ENCODE results near the gene GLT1D1.

Gene GLT1D1

DNA sequence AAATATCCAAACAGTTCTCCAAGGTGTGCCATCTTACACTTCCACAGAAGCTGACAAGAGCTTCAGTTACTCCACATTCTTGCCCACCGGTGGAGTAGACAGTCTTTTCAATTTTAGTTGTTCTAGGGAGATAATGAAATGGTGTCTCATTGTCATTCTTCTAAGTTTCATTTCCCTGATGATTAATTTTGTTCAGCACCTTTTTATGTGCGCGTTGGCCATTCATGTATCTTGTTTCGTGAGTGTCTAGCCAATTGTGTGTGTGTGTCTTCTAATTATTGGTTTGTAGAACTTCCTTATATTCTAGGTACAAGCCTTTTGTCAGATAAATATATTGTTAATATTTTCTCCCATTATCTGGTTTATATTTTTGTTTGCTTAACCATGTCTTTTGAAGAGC lies 63.1 kb downstream of the GLT1D1 start:
- DNase-seq = no peak

DNA sequence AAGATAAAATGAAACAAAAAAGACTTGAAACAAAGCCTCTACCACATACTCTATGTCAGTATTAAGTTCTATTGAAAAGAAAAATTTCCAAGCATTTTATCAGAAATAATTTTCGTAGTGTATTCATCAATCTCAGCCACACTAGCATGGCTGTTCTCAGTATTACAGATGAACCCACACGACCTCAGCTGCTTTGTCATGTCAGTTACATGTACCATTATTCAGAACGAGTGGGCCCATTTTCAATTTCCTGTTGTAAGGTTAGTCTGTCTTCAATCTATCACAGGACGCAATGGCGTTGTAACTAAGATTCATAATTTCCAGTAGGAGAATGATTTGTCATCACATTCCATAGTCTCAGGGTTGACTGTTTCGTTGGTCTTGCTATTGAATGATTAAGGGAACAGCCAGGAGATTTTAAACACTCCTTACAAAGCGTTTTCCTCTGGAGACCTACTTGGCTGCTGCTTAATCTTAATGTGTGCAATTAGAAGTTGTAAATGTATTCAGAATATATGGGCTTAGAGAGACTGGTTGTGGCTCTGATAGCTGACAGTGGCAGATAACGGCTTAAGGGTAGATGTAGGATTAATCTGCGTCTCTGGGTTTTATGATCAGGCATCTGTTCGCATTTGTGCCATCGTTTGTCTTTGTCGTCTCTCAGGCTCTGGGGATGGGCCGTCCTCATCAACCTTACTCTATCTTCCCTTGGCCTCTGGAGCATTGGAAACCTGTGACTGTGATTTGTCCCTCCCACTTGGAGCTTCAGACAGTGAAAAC lies 65.4 kb downstream of the GLT1D1 start:
- DNase-seq = no peak

DNA sequence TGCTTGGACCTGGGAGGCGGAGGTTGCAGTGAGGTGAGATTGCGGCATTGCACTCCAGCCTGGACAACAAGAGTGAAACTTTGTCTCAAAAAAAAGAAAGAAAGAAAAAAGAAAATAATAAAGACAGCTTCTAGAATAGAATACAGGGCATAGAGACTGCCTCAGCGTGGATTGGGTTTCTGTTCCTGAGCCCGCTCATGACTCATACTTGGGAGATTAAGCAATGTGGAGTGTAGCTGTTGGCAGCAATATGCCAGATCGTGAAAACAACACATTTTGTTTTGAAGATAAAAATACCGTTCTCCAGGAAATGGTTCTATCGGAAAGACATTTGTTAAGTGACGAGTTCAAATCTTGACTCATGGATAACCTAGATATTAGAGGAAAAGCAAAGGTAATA lies 67.2 kb downstream of the GLT1D1 start:
- DNase-seq = no peak

DNA sequence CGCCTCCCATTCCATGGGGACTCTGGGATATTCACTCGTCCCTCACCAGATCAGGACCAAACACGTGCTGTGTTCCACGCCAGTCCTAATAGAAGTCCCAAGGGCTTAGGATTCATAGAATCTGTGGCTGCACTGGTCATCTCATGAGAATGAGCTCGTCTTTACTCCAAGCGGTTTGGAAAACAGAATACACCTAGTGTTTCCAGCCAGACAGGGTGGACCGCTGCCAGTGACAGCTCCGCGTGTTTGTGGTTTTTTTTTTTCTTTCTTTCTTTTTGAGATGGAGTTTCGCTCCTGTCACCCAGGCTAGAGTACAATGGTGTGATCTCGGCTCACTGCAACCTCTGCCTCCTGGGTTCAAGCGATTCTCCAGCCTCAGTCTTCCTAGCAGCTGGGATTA lies 75.1 kb downstream of the GLT1D1 start:
- DNase-seq = no peak

DNA sequence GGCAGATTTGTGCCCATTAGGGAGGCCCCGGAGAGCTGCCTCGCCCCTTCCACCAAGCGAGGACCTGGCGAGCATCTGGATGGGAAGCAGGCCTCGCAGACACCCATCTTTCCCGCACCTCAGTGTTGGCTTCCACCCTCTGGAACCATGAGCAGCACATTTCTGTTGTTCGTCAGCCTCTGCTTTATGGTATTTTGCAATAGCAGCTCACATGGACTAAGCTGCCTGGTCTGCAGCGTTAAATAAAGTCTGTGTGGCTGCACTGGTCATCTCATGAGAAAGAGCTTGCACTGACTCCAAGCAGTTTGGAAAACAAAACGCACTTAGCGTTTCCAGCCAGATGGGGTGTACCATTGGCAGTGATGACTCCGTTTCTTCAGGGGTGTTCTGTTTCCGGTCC lies 75.8 kb downstream of the GLT1D1 start:
- no peak for DNase-seq

DNA sequence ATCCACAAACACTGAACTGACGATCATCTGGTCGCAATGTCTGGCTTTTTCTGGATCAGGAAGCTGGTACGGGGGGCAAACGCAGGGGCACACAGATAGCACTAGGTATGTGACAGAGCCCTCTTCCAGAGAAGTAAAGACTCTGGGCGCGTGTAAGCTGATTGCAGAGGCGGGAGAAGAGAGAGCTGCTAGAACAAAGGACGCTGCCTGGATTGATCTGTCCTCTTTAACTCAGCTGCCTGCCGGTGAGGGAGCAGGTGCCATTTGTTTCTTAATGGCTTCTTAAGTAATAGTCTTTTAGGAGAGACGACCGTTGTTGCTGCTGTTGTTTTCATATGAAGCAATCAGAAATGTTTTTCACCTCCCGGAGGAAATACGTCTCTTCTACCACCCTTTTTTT lies 77.3 kb downstream of the GLT1D1 start:
- peak; percentile 84 for DNase-seq

DNA sequence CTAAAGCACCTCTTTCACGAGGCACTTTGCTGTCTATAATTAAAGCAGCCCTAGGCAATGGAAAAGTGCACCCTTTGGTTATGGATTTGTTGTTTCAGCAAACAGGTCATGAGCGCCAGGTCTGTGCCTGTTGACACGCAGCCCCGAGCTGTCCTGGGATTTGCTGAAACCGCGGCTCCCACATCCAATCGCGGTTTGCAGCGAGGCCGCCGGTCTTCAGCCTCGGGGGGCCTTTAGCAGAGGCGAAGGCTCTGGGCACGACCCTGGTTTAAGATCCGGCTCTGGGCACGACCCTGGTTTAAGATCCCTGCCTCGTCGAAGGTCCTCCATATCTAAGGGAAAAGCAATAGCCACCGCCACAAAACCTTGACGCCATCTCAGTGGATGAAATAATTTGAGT lies 79.2 kb downstream of the GLT1D1 start:
- no peak for DNase-seq

DNA sequence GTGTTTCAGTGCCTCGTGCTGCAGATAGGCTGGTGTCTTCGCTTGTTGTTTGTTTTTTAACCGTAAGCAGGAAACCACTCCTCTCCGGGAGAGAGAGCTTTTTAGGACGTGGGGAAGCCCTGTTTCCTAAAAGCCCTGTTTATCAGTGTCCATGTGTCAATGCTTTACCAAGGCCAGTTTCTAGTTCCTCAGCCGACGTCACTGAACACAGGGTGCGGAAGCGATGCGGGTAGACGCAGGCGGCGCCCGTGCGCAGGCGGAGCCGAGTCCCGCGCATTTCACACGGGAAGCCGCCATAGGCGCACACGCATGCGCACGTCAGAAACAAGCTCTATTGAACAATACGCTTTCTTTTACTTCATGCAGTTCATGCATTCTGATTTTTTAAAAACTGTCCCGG lies 79.8 kb downstream of the GLT1D1 start:
- DNase-seq = no peak

DNA sequence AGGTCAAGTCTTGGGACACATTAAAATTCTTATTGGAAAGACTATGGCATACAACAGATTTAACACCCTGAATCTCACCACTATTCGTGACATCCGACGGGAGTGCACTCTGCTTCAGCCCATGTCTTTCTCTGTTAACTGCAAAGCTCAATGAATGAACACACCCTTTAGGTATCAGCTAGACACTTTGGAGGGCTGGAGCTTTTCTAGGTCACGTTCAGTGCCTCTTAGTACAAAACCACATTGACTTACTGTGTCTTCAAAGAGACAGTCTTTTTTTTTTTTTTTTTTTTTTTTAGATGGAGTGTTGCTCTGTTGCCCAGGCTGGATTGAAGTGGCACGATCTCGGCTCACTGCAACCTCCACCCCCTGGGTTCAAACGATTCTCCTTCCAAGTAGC lies 80.6 kb downstream of the GLT1D1 start:
- DNase-seq = no peak

DNA sequence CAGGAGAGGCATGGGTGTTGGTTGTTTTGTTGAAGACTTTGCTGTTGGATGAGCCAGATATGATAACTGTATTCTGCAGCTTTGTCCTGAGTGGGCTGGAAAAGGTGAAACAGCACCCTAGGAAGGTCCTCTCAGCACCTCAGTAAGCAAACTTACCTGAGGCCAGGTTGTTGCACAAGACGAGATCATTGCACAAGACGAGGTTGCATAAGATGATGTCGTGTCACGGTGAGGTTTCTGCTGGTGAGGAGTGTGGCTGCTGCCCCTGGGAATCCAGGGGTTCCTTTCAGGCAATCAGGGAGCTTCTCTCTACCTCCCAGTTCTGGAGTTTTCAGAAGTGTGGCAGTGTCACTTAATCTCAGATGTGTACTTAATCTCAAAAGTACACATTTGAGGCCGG lies 85.6 kb downstream of the GLT1D1 start:
- DNase-seq = no peak

DNA sequence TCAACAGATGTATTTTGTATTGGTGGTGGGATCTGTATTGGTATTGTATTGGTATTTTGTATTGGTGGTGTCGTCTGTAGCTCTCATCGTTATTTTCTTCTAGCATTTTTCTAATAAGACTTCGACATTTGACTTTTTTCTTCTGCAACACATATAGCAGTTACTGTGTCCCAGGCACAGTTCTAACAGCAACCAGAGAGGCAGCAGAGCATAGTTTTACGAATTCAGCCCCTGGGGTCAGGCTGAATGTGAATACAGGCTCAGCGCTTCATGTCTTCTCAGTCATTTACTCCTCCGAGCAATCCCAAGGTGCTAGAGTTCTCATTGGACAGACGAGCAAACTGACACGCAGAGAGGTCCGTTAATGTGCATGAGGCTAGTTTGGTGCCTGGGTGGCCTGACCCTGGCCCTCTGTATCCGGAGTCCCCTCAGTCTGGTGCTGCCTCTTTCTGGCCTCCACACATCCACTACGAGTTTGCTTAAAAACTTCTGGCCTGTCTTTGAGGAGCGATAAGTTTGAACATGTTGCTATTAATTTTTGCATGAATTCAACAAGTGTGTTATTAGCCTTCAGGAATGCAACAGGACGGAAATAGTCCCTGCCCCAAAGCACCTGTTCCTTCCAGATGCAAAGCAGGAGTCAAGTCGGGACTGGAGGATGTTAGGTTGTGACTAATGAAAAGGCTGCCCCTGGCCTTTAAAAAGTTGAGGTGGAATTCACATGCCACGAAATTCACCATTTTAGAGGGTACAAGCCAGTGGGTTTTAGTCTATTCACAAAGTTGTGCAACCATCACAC lies 87.0 kb downstream of the GLT1D1 start:
- no peak for DNase-seq

DNA sequence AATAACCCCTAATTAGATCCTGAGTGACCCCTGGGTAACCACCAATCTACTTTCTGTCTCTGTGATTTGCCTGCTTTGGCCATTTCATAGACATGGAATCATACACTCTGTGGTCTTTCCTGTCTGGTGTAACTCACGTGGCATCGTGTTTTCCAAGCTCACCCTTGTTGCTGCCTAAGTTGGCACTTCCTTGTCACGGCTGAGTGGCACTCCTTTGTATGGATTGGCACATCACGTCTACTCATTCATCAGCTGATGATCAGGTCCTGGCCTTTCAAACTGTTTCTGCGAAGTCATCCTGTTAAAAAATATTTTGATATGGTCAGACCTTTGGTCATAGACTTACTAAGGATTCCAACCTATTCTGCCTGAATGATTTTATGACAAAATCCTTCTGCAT lies 87.7 kb downstream of the GLT1D1 start:
- no peak for DNase-seq

DNA sequence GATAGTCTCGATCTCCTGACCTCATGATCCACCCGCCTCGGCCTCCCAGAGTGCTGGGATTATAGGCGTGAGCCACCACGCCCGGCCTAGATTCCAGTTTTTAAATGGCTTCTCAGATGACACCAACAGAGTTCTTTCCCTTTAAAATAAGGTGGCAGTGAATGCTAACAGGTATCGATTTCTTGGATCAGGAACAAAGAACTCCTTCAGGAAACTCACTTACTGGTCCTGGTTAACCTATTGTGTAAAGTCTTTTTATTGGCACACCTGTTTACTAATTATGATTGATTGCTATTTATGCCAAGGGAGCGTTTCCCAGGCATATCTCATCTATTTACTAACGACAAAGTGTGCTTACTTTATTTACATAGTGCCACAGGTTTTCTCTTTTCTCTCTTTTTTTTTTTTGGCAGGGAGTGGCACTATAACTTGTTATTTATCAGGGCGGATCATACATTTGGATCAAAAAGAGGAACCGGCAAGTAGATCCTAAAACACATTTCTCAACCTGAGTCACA lies 89.7 kb downstream of the GLT1D1 start:
- peak; percentile 85 for DNase-seq

DNA sequence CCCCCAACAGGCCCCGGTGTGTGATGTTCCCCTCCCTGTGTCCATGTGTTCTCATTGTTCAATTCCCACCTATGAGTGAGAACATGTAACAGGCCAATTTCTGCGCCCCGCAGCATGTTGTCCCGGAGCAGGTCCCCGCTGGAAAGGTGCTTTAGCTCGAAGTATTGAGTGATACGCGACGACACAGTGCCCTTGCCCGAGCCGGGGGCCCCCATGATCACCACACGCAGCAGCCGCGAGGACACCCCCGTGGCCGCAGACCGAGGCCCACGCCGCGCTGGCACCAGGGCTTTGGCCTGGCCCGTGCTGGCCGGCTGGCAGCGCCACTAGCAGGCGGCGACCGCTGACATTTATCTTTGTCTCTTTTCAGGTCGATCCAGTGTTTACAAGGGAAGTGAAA lies 91.7 kb downstream of the GLT1D1 start:
- DNase-seq = no peak

DNA sequence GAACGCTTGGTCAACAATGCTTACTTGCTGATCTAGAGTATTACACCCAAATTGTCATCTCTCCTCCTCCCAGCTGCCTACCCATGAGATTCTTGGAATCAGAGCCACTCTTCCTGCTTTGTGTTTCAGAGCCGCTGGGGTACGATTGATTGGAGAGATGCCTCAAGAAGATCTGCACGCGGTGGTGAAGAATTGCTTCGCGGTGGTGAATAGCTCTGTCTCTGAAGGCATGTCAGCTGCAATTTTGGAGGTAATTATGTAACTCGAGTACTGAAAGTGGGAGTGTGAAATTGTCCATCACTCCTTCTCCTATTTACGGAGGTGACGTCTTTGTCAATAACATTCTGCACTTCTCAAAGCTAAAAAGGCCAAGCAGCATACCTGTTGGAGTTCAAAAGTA lies 93.9 kb downstream of the GLT1D1 start:
- no peak for DNase-seq

DNA sequence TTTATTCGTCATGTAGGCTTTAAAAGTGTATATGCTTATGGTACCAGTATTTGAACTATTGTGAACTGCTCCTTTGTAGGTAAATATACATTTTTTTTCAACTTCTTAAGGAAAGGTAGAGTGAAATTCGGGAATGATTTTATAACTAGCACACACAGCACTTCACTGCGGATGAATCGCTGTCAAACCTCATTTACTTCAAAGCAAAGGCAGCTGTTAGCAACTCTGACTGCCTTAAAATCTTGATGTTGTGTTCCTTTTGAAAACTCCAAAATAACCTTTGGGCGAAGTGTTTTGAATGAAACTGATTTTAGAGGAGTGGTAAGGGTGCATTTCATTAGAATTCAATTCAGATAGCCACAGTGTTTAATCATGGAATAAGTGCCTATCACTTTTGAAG lies 95.8 kb downstream of the GLT1D1 start:
- DNase-seq = no peak

DNA sequence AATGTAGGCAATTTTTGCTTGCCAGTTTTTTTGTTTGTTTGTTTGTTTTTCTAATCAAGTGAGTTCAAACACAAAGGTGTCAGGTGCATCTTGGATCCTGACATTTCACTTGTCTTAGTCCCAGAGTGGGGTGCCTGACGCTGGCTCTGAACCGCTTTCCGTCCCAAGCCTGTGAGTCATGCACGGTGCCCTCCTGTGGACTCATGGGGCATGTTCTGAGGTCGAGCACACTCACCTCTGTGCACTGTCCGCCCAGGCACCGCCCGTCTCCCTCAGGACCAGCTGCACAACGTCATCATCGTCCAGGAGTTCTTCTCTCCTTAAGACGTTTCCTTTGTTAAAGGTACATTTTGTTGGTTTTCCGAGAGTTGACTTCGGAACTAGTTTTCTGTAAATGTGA lies 98.2 kb downstream of the GLT1D1 start:
- no peak for DNase-seq

DNA sequence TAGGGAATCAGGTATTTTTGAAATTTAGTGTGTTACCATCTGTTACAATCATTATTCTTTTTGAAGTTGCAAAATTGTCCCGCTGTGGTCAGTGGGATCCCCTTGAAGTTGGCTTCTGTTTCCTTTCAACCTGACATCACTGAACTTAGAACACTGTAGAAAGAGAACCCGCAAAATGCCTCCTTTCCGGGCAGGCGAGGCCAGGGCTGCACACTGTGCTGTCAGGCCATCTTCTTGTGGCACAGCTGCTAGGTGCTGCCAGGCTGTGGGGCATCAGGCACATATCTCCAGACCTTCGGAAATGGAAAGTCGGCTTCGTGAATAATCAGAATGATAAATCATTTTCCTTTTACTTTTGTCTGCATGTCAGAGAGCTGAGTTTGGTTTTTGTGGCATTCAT lies 103.5 kb downstream of the GLT1D1 start:
- no peak for DNase-seq

DNA sequence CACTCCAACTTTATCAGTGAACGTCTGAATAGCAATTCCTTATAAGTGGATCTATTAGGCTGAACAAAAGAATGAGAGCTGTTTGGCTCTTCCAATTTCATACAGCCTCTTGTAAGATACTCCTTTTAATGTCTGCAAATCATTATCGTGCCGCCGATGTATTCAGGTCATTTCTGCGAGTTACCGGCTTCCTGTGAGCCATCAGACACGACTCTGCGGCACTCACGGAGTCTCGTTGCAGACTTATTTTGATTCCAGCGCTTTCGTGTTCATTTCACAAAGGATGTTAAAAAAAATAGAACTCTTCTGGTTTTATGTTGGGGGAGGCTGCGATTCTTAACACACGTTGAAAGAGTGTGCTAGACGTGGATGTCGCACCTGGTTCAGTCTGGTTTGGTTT lies 106.6 kb downstream of the GLT1D1 start:
- peak; percentile 33 for DNase-seq

DNA sequence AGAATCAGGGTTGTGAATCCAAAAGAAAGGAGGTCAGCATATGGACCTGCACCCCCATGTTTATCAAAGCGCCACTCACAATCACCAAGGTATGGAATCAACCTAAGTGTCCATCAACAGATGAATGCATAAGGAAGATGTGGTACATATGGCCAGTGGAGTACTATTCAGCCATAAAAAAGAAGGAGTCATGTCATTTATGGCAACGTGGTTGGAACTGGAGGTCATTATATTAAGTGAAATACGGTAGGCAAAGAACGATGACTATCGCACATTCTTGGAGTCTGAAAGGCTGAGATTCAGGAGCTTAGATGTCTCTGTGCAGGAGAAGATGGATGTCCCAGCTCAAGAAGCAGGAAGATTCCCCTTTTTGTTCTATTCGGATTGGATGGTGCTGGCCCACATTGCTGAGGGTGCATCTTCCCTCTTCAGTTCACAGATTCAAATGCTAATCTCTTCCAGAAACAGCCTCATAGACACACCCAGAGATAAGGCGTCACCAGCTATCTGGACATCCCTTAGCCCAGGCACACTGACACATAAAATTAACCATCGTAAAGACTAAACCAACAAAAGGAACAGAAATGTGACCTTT lies 108.1 kb downstream of the GLT1D1 start:
- DNase-seq = no peak

DNA sequence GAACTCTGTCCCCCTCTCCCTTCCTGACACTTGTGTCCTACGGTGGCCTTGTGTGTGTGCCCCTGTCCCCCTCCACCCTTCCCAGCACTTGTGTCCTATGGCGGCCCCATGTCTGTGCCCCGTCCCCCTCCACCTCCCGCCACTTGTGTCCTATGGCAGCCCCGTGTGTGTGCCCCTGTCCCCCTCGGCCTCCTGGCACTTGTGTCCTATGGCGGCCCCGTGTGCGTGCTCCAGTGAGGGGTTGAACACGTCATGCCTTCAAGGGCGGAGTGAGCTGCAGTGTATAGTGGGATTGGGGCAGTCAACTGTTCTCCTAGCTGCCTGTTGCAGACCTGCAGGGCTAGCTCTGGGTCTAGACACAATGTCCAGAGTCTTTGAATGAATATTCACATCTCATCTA lies 108.7 kb downstream of the GLT1D1 start:
- no peak for DNase-seq

DNA sequence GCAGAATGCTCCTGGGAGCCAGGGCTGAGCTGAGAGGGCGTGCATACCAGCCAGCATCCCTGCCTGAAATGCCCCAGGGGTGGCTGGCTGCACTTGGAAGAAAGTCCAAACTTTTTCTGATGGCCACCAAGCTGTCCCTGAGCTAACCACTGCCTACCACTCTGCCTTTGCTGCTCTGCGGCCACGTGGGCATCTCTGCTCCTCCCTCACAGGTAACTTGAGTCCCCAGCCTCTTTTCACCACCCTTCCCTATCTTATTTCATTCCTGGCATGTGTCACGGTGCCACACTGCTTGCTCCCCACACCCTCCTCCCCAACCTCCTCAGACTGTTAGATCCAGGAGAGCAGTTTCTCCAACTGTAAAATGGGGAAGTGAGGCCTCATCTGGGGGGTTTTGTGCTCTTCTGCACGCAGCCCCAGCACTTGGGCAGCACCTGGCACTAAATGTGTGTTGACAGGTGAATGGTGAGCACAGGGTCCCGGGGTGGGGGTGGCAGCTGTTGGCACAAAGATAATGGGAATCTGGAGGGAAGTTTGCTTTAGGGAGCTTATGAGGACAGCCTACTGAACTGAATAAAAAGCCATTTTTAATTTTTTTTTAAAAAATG lies 113.0 kb downstream of the GLT1D1 start:
- peak; percentile 57 for DNase-seq

DNA sequence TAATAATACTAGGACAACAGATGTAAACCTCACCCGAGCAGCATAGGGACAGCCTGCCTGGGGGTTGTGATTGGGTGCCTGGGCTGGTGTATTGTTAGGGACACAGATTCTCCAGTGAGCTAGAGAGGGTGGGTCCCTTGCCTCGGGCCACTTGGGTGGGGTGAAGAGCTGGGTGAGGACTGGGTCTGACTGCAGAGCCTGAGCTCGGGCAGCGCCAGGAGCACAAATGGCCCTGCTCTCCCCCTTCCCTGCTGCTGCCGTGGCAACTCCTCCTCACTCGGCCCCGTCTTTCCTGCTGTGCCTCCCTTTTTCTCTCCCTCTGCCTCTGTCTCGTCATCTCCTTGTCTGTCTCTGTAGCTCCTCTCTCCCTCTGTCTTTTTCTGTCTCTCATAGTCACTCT lies 115.4 kb downstream of the GLT1D1 start:
- DNase-seq = peak; percentile 27
